MCF 10A (cell line): ENCODE measurements around the gene MDGA2. TPM values are rescaled to one million over a fixed set of nuclear protein-coding genes. Genes with fewer than 3 reads are reported as not detected.

Source experiments
- BruUV-seq: library from RNA; stranded (reverse); fragments of 400-500 nt; replicated peaks from 2 replicates; lab custom pipeline; 2021; lab: Mats Ljungman, UMichigan
- CTCF ChIA-PET: fragments of 300-600 bp; sonication (Branson Sonifier 250); formaldehyde crosslinking; extraction: SDS; loops from one replicate; lab custom pipeline; 2021; ENCODE audit warnings: antibody characterized with exemption, inconsistent platforms; lab: Yijun Ruan, JAX
- POLR2A ChIA-PET: fragments of 300-600, 350-650 bp; sonication (Branson Sonifier 250); formaldehyde crosslinking; extraction: SDS; loops from one replicate; lab custom pipeline; 2020; ENCODE audit warnings: antibody characterized with exemption, inconsistent platforms; lab: Yijun Ruan, JAX
- DNase-seq: peaks from one replicate; pipeline ENCODE4 v3.0.0-alpha.2; 2018; ENCODE audit not compliant: unreplicated experiment
- H3K27ac Mint-ChIP-seq: one replicate; pipeline ENCODE4 v1.8.0; 2022; ENCODE audit warnings: mild to moderate bottlenecking, low read depth, mixed read lengths; ENCODE audit not compliant: unreplicated experiment
- H3K27me3 Mint-ChIP-seq: one replicate; pipeline ENCODE4 v1.8.0; 2022; ENCODE audit warnings: mixed read lengths; ENCODE audit not compliant: insufficient read depth, unreplicated experiment
- H3K36me3 Mint-ChIP-seq: one replicate; pipeline ENCODE4 v1.8.0; 2022; ENCODE audit warnings: mild to moderate bottlenecking, moderate library complexity, mixed read lengths; ENCODE audit not compliant: insufficient read depth, unreplicated experiment
- H3K4me1 Mint-ChIP-seq: one replicate; pipeline ENCODE4 v1.8.0; 2022; ENCODE audit warnings: mixed read lengths; ENCODE audit not compliant: insufficient read depth, unreplicated experiment
- H3K4me3 Mint-ChIP-seq: one replicate; pipeline ENCODE4 v1.8.0; 2022; ENCODE audit warnings: mild to moderate bottlenecking, moderate library complexity, mixed read lengths; ENCODE audit not compliant: unreplicated experiment
- H3K9me3 Mint-ChIP-seq: one replicate; pipeline ENCODE4 v1.8.0; 2022; ENCODE audit warnings: mixed read lengths; ENCODE audit not compliant: unreplicated experiment
- CTCF ChIP-seq: fragments of 200-600 bp; IDR thresholded peaks from one replicate; pipeline ENCODE4 v1.8.0; 2022; ENCODE audit warnings: antibody characterized with exemption, mild to moderate bottlenecking; ENCODE audit not compliant: unreplicated experiment
- intact Hi-C: fragments of 100-400 bp; cut with micrococcal nuclease; formaldehyde crosslinking; loops from 2 replicates; pipeline ENCODE4 v1.14.1; 2022
- total RNA-seq: library from RNA; stranded (reverse); gene quantifications from 2 replicates; pipeline ENCODE4 v1.2.3, GENCODE V29; 2022

MDGA2 gene
- total RNA-seq, 1 experiment from 2014 or later, result not detected

- CTCF ChIA-PET, result interaction anchor here (0.7 kb wide), 1 partner anchor 307 kb away, joined by 5 read pairs; no protein-coding TSS in a partner anchor
- peaks cover 60% of the 10 kb centered on the region for H3K27me3 Mint-ChIP-seq
- intact Hi-C loops, result no loop called here
- no peak for DNase-seq
- no peak overlapping the region for H3K27ac Mint-ChIP-seq
- no peak for TF ChIP-seq CTCF
- no TSS peak for BruUV-seq
- no peaks in the 10 kb centered on the region for H3K4me1 Mint-ChIP-seq
- no peak overlapping the region for H3K4me3 Mint-ChIP-seq
- no peaks in the 10 kb centered on the region for H3K36me3 Mint-ChIP-seq
- POLR2A ChIA-PET, result no interaction called here
- no peaks in the 10 kb centered on the region for H3K9me3 Mint-ChIP-seq
Observed at GRCh38 chr14:47454025-47454424, 221.4 kb downstream of the MDGA2 start.

GRCh38 chr14:47447076-47447475, 228.3 kb downstream of the MDGA2 start:
- Mint-ChIP-seq H3K27ac (no peak overlapping the region), H3K27me3 (peaks cover 81% of the 10 kb centered on the region), H3K4me3 (no peak overlapping the region), H3K36me3 (no peaks in the 10 kb centered on the region), H3K9me3 (no peaks in the 10 kb centered on the region), H3K4me1 (no peaks in the 10 kb centered on the region)
- intact Hi-C loops, result no loop called here
- no peak for TF ChIP-seq CTCF
- DNase-seq, result no peak
- BruUV-seq, result no TSS peak
- POLR2A ChIA-PET, result no interaction called here
- CTCF ChIA-PET, result no interaction called here

GRCh38 chr14:47442211-47442610, 233.2 kb downstream of the MDGA2 start:
- TF ChIP-seq CTCF, result peak; percentile 32
- POLR2A ChIA-PET, result no interaction called here
- intact Hi-C loops, result loop anchor here (1.0 to 5.0 kb wide), 2 partner anchors 97 to 955 kb away; no protein-coding TSS in a partner anchor

GRCh38 chr14:47439953-47440352, 235.5 kb downstream of the MDGA2 start:
- intact Hi-C loops, result loop anchor here (5.0 kb wide), 1 partner anchor 957 kb away; no protein-coding TSS in a partner anchor
- BruUV-seq, result no TSS peak
- H3K4me1 Mint-ChIP-seq, result no peaks in the 10 kb centered on the region
- H3K4me3 Mint-ChIP-seq, result no peak overlapping the region
- POLR2A ChIA-PET, result no interaction called here
- peaks cover 72% of the 10 kb centered on the region for H3K27me3 Mint-ChIP-seq
- no peak for TF ChIP-seq CTCF
- H3K36me3 Mint-ChIP-seq, result no peaks in the 10 kb centered on the region
- DNase-seq, result no peak
- H3K27ac Mint-ChIP-seq, result no peak overlapping the region
- H3K9me3 Mint-ChIP-seq, result no peaks in the 10 kb centered on the region
- CTCF ChIA-PET, result interaction anchor here (0.9 kb wide), 1 partner anchor 89 kb away, joined by 3 read pairs; no protein-coding TSS in a partner anchor

More at GRCh38 chr14:47442211-47442610, 233.2 kb downstream of the MDGA2 start:
- Mint-ChIP-seq H3K27ac (no peak overlapping the region), H3K27me3 (peaks cover 73% of the 10 kb centered on the region), H3K9me3 (no peaks in the 10 kb centered on the region), H3K36me3 (no peaks in the 10 kb centered on the region), H3K4me1 (no peaks in the 10 kb centered on the region), H3K4me3 (no peak overlapping the region)
- CTCF ChIA-PET, result no interaction called here
- BruUV-seq, result no TSS peak
- DNase-seq, result peak; percentile 62
